DMS 273 (cell line): ENCODE measurements around the gene ERG.

Experiments
- DNase-seq: peaks from one replicate; lab custom pipeline; 2025; ENCODE audit not compliant: unreplicated experiment; lab: John Stamatoyannopoulos, UW

ERG gene

GRCh38 chr21:38396325-38396724 lies 102.0 kb downstream of the ERG start:
- DNase-seq: no peak

- no peak for DNase-seq
These were observed 102.7 kb downstream of the ERG start for GRCh38 chr21:38395581-38395980.

- no peak for DNase-seq
These were observed 105.6 kb downstream of the ERG start for GRCh38 chr21:38392661-38393060.

- peak; percentile 39 for DNase-seq
These were observed 108.4 kb downstream of the ERG start for GRCh38 chr21:38389896-38390295.

- no peak for DNase-seq
These were observed 109.0 kb downstream of the ERG start for GRCh38 chr21:38389354-38389676.

- DNase-seq: no peak
These were observed 109.5 kb downstream of the ERG start for GRCh38 chr21:38388647-38389353.

- DNase-seq: no peak
These were observed 110.1 kb downstream of the ERG start for GRCh38 chr21:38388203-38388602.

- no peak for DNase-seq
These were observed 111.3 kb downstream of the ERG start for GRCh38 chr21:38386967-38387366.

GRCh38 chr21:38385427-38386175 lies 112.7 kb downstream of the ERG start:
- no peak for DNase-seq

GRCh38 chr21:38384675-38385426 lies 113.4 kb downstream of the ERG start:
- DNase-seq: no peak

GRCh38 chr21:38384238-38384560 lies 114.1 kb downstream of the ERG start:
- DNase-seq: no peak

GRCh38 chr21:38383411-38384237 lies 114.7 kb downstream of the ERG start:
- DNase-seq: no peak

- peak; percentile 55 for DNase-seq
These were observed 117.7 kb downstream of the ERG start for GRCh38 chr21:38380481-38381137.

- DNase-seq: no peak
These were observed 119.1 kb downstream of the ERG start for GRCh38 chr21:38379147-38379546.

GRCh38 chr21:38377165-38378088 lies 120.8 kb downstream of the ERG start:
- no peak for DNase-seq

GRCh38 chr21:38376693-38377092 lies 121.6 kb downstream of the ERG start:
- no peak for DNase-seq

GRCh38 chr21:38376235-38376634 lies 122.0 kb downstream of the ERG start:
- DNase-seq: no peak

- DNase-seq: no peak
These were observed 130.6 kb downstream of the ERG start for GRCh38 chr21:38367646-38368045.

GRCh38 chr21:38365521-38365920 lies 132.8 kb downstream of the ERG start:
- no peak for DNase-seq

- DNase-seq: no peak
These were observed 134.6 kb downstream of the ERG start for GRCh38 chr21:38363693-38364092.
